HUES64 (cell line): ENCODE data around the gene COL23A1.

Experiments used
- H3K27ac ChIP-seq: 2 replicates; pipeline ENCODE4 v1.7.0; 2013; ENCODE audit warnings: low read depth, low read length, inconsistent platforms
- H3K27me3 ChIP-seq: 2 replicates; pipeline ENCODE4 v1.6.1; 2013; ENCODE audit warnings: mild to moderate bottlenecking, low read length; ENCODE audit not compliant: insufficient read depth
- H3K36me3 ChIP-seq: 2 replicates; pipeline ENCODE4 v1.6.1; 2013; ENCODE audit warnings: mild to moderate bottlenecking, low read length; ENCODE audit not compliant: insufficient read depth
- H3K4me1 ChIP-seq: 2 replicates; pipeline ENCODE4 v1.6.1; 2013; ENCODE audit warnings: mild to moderate bottlenecking, low read length, moderate library complexity; ENCODE audit not compliant: insufficient read depth
- H3K4me3 ChIP-seq: 2 replicates; pipeline ENCODE4 v1.5.1; 2013; ENCODE audit warnings: mild to moderate bottlenecking, low read length, moderate library complexity
- H3K9ac ChIP-seq: 2 replicates; pipeline ENCODE4 v1.6.1; 2013; ENCODE audit warnings: mild to moderate bottlenecking, low read depth, low read length
- H3K9me3 ChIP-seq: 2 replicates; pipeline ENCODE4 v1.6.1; 2013; ENCODE audit warnings: low read depth, low read length; ENCODE audit not compliant: insufficient read depth
- WGBS: fragments of 150-250, 120-280 bp; methylation state at CpG from one replicate; pipeline ENCODE4 v1.1.7; 2013; ENCODE audit warnings: missing lambda C conversion rate; 5-methylcytosine and 5-hydroxymethylcytosine counted together

COL23A1 gene

DNA sequence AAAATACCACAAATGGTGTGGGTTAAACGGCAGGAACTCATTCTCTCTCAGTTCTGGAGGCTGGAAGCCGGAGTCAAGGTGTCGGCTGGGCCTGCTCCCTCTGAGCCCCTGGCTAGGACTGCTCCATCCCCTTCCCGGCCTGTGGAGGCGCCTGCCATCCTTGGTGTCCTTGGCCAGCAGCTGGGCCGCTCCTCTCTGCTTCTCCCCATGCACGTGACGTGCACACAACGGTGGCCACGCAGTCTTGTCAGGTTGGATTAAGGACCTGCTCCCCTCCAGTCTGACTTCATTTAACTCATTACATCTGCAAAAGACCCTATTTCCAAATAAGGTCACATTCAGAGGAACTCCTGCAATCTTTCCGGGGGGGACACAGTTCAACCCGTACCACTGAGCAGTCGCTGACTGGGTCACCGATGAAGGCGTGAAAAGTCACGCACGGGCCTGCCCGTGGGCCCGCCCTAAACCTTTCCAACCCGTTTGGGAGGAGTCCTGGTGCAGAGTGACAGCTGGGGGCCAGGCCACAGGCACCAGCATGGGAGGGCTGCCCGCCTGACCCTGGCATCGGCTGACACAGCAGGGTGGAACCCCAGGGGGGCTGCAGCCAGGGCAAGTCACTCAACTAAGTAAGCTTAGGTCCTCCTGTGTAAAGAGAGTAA is 135.2 kb downstream of the COL23A1 start:
- Histone ChIP-seq H3K27ac (no peak overlapping the region), H3K4me1 (peaks cover 6% of the 10 kb centered on the region; the same call in 1 of the 2 replicates), H3K27me3 (no peaks in the 10 kb centered on the region), H3K9ac (no peak overlapping the region), H3K4me3 (no peak overlapping the region), H3K9me3 (no peaks in the 10 kb centered on the region), H3K36me3 (no peaks in the 10 kb centered on the region)
- 89% methylated on average over 22 of the region's 22 CpGs for WGBS

DNA sequence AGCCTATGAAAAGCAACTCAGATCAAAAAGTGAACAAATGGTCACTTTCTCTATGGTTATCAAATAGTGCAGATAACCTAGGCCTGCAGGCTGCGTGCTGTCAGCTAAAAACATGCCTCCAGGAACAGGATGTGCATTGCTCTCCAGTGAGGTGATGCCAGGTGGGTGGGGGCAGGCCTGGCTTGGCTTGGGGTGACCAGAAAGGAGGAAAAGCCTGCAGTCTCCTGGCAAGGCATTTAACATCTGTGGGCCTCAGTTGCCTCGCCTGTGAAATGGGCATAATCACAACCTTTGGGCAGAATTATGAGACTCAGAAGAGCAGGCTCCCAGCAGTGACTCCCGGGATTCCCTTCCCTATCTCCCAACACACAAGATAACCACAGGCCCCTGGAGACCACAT is 135.9 kb downstream of the COL23A1 start:
- no peaks in the 10 kb centered on the region for H3K9me3 ChIP-seq
- WGBS = 89% methylated on average over 3 of the region's 3 CpGs
- no peak overlapping the region for H3K9ac ChIP-seq

DNA sequence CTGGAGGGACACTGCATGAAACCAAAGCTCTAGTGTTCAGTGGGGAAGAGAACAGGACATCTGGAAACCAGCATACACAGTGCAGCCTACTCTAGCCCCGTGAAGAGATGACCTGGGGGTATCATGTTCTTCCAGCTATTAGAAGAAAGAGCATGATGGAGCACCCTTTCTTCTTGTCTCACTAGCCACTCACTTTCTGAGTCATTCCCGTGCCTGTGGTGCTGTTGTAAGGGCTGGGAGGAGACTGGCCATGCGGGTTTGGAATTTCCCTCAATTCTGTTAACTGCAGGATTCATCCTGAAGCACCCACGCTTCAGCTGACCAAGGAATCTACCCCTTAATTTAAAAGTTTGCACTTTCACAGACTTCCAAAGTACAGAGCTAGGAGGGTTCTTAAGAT is 137.0 kb downstream of the COL23A1 start:
- Histone ChIP-seq H3K9me3 (no peaks in the 10 kb centered on the region), H3K4me1 (peaks cover 6% of the 10 kb centered on the region; the same call in 1 of the 2 replicates), H3K4me3 (no peak overlapping the region), H3K27me3 (no peaks in the 10 kb centered on the region), H3K9ac (no peak overlapping the region; the same call in 1 of the 2 replicates), H3K27ac (no peak overlapping the region), H3K36me3 (no peaks in the 10 kb centered on the region)
- WGBS = 63% methylated on average over 4 of the region's 4 CpGs

More for the DNA sequence above, 135.9 kb downstream of the COL23A1 start:
- Histone ChIP-seq H3K4me3 (no peak overlapping the region), H3K27ac (no peak overlapping the region), H3K4me1 (peaks cover 6% of the 10 kb centered on the region; the same call in 1 of the 2 replicates), H3K36me3 (no peaks in the 10 kb centered on the region), H3K27me3 (no peaks in the 10 kb centered on the region)

DNA sequence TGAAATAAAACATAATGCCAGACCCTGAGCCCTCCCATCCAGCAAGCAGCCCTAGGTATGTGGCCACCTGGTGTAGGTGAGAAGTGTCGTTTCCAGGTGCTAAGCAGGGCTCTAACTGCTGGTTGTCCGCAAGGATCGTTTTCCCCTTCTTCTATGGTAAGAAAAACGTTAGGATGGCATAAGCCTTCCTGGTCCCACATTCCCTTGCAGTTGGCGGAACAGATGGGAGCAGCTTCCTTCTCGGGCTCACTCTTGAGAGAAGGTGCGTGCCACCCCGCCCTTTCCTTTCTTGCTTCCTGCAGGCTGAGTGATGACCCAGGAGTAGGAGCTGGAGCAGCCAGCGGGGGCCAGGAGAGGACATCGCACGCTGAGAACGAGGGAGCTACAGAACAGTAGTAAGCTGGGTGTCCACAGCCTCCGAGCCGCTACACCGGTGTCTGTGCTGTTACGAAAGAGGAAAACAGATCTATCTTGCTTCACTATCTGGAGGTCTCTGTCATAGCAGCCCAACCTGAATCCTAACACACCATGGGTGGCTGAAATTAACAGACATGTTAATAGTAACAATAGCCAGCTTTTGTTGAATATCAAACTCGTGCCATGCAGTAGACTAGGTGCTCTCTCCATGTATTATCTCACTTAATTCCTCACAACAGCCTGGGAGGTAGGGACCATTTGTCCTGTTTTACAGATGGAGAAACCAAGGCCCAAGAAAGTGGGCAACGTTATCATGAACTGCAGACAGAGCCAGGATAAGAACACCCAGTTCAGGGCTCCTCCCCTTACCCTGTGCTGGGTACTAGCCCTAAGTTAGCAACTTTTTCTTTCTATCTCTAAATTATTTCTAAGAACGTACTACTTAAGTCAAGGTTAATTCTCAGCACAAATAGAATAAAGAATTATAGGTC is 139.8 kb downstream of the COL23A1 start:
- Histone ChIP-seq H3K9me3 (no peaks in the 10 kb centered on the region), H3K27me3 (no peaks in the 10 kb centered on the region)

DNA sequence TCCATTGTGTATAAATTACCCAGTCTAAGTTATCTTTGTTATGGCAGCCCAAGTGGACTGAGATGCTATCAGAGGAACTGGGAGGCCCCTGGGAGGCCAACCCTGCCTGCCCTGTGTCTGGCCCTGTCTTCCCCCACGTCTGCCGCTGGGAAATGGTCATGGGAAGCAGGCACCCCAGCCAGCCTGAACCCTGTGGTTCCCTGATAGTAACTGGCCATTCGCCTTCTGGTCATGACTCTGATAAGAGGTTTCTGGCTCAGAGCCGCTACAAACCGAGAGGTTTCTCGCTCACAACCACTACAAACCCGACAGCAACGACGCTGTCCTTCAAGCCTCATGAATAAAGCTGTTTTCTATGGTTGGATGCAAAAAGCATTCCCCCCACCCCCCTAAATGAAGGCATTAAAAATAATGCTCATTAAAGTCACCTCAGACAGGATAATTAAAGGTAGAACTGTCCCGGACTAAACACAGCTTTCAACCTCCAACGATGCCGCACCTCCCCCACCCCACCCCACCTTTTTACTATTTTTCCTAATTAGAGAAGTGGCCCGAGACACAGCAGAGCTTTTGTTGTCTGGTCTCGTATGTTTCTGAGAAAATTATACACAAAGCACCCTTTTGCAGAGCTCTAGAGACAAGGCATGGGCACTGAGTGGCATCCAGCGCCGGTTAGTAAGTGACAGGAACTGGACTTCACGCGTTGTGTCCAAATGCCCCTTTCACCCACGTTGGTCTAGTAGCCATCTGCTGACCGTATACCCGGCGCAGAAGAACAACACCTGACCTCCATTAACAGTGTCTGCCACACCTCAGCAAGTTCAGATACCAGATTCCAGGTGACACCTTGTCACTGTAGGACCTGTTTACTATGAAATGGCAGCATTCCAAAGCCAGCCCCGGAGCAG is 140.8 kb downstream of the COL23A1 start:
- WGBS = 92% methylated on average over 23 of the region's 23 CpGs
- Histone ChIP-seq H3K9me3 (no peaks in the 10 kb centered on the region), H3K4me1 (peaks cover 6% of the 10 kb centered on the region; the same call in 1 of the 2 replicates), H3K27ac (no peak overlapping the region), H3K36me3 (no peaks in the 10 kb centered on the region), H3K27me3 (no peaks in the 10 kb centered on the region), H3K9ac (no peak overlapping the region), H3K4me3 (no peak overlapping the region)

More for the DNA sequence above, 139.8 kb downstream of the COL23A1 start:
- H3K27ac ChIP-seq = no peak overlapping the region
- H3K4me1 ChIP-seq = peaks cover 6% of the 10 kb centered on the region; the same call in 1 of the 2 replicates
- H3K36me3 ChIP-seq = no peaks in the 10 kb centered on the region
- 85% methylated on average over 18 of the region's 19 CpGs for WGBS
- H3K9ac ChIP-seq = no peak overlapping the region
- no peak overlapping the region for H3K4me3 ChIP-seq

DNA sequence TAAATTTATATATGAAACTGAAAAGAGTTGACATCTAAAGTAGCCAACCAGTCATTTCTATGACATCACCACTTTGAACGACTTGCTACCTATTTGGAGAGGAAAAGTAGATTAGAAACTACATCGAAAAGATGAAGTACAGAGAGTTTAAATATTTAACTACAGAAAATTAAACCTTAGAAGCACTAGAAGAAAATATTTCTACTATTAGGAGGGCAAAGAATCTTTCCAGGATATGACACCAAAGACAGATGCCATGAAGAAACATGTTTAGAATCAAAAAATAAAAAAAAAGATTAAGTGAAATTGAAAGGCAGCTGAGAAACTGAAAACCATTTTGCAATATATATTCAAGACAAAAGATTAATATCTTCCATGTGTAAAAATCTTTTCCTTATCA is 144.7 kb downstream of the COL23A1 start:
- Histone ChIP-seq H3K4me1 (no peaks in the 10 kb centered on the region), H3K27me3 (no peaks in the 10 kb centered on the region), H3K9me3 (no peaks in the 10 kb centered on the region), H3K4me3 (no peak overlapping the region), H3K36me3 (no peaks in the 10 kb centered on the region), H3K9ac (no peak overlapping the region), H3K27ac (no peak overlapping the region)
- WGBS = no CpG with 5 or more reads among the region's 2 CpGs

DNA sequence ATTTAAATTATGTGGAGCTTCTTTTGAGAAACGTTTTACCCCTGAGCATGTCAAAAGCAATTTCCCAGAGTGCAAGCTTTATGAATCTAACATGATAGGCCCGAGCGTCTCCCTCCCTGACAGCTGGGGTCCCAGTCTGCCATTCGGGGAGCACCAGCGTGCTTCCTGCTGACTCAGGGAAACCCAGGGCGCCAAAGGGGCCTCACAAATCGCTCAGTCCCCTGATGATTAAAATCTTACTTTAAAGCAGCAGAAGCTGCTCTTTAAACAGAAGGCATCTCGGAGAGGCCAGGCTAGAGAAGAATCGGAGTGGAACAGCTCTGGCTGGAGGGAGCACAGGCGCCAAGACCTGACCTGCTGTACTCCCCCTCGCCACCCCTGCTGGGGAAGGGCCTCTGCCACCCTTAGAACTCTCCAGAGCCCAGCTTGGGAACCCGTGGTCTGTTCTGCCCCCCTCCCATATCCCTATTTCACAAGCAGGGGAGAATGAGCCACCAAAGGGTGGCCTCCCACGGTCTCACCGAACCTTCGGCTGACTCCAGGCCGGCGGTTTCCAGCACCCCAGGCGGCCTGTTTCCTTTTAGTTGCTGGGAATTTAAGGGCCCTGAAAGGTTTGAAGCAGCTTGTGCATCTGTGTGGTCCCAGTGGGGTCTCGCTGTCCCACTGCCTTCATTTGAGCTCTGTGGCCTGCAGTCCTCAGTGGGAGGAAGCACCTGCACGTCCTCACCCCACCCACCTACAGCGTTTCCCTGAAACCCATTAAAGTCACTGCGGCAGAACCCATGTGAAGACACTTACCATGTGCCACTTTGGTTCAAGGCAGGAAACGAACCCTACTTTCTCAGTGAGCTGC is 147.6 kb downstream of the COL23A1 start:
- Histone ChIP-seq H3K9ac (no peak overlapping the region), H3K27ac (no peak overlapping the region)

DNA sequence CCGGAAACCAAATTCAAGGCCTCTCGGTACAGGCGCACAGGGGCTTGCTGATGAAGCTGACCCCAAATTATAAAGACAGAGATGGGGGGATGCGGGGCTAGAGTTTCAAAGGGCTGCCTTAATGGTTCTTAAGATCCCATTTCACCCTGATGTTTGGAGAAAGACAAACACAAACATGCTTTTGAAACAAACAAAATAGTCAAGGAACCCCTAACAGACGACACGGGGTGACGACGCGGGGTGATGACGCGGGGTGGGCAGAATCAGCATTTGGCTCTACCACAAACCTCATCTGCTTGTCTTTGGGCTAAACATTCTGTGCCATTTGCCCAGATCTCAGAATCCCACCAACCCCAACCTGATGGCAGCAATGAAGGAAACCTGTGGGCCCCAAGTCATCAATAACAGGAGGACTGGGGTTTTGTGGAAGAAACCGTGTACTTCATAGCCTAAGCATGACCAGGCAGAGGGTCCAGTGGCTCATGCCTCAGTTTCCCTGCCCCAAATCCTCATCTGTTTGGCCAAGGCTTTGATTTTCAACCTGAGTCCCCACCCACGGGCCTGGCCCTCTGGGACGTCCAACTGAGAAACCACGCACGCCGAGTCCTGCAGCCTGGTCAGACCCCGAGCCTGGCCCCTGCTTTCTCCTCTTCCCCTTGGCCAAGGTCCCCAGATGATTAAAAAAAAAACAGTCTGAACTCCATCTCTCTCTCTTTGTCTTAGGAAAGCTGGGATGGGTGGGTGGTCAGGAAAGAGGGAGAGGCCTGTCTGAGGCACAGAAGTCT is 148.5 kb downstream of the COL23A1 start:
- Histone ChIP-seq H3K36me3 (no peaks in the 10 kb centered on the region), H3K9me3 (no peaks in the 10 kb centered on the region), H3K4me1 (no peaks in the 10 kb centered on the region), H3K4me3 (no peak overlapping the region), H3K9ac (no peak overlapping the region), H3K27me3 (no peaks in the 10 kb centered on the region), H3K27ac (no peak overlapping the region)
- WGBS = 95% methylated on average over 18 of the region's 18 CpGs

More for the DNA sequence above, 147.6 kb downstream of the COL23A1 start:
- no peak overlapping the region for H3K4me3 ChIP-seq
- no peaks in the 10 kb centered on the region for H3K27me3 ChIP-seq
- no peaks in the 10 kb centered on the region for H3K36me3 ChIP-seq
- no peaks in the 10 kb centered on the region for H3K4me1 ChIP-seq
- WGBS = 91% methylated on average over 23 of the region's 23 CpGs
- no peaks in the 10 kb centered on the region for H3K9me3 ChIP-seq

DNA sequence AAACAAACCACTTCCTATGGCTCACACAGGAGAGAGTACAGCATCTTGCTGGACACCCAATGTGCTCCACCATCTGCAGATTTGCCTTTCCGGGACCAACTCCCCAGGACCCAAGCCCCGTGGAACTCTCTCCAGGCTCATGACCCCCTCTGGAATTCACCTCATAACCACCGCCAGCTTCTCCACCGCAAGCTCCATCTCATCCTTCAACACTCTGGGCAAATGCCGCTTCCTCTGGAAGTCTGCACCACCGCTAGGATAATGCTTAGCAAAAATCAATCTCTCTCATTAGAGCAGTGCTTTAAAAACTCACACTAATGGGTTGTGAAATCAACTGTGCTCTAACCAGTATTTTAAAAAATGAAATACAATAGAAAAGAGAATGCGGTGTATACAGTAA is 150.0 kb downstream of the COL23A1 start:
- Histone ChIP-seq H3K36me3 (no peaks in the 10 kb centered on the region), H3K9me3 (no peaks in the 10 kb centered on the region), H3K4me1 (no peaks in the 10 kb centered on the region), H3K27me3 (no peaks in the 10 kb centered on the region), H3K4me3 (no peak overlapping the region), H3K9ac (no peak overlapping the region), H3K27ac (no peak overlapping the region)
- 94% methylated on average over 7 of the region's 7 CpGs for WGBS
